ENCODE data around the gene FAM117B. TPM values are rescaled to one million over a fixed set of nuclear protein-coding genes. Genes with fewer than 3 reads are reported as not detected.
A peak's percentile ranks its signal among the peaks of the same experiment; 100 is the strongest.

FAM117B gene
- total RNA-seq, 4 donors from 2014 or later = 3.6 to 9.7 (median 4.6) TPM

GRCh38 chr2:202636213-202636513, 1.4 kb downstream of the FAM117B start:
- Histone ChIP-seq H3K4me3 (peak overlapping the region; percentile 77 to 87), H3K27ac (peak overlapping the region; percentile 19 to 90 (median 88)), H3K4me1 (peaks cover 0 to 33% (median 0%) of the 10 kb centered on the region in 3 donors), H3K36me3 (no peaks in the 10 kb centered on the region), H3K27me3 (no peaks in the 10 kb centered on the region), H3K9me3 (no peaks in the 10 kb centered on the region)
- 3 to 17% methylated on average over 2 of the region's 2 CpGs for WGBS, 2 donors (ENCODE audit: low coverage in 1 of 2)
- ATAC-seq = no peak
- TF ChIP-seq EP300 (IDR thresholded peaks at IDR 0.05) (no peak), POLR2AphosphoS5 (IDR thresholded peaks at IDR 0.05) (no peak), CTCF (IDR thresholded peaks at IDR 0.05) (no peak), POLR2A (IDR thresholded peaks at IDR 0.05) (no peak)

- ATAC-seq = no peak
- Histone ChIP-seq H3K9me3 (no peaks in the 10 kb centered on the region), H3K4me1 (peaks cover 0 to 42% (median 0%) of the 10 kb centered on the region in 3 donors), H3K36me3 (no peaks in the 10 kb centered on the region), H3K4me3 (no peak overlapping the region), H3K27me3 (no peaks in the 10 kb centered on the region), H3K27ac (no peak overlapping the region)
- no peak for TF ChIP-seq CTCF (IDR thresholded peaks at IDR 0.05)
- no peak for TF ChIP-seq POLR2AphosphoS5 (IDR thresholded peaks at IDR 0.05)
- no peak for TF ChIP-seq POLR2A (IDR thresholded peaks at IDR 0.05)
- no peak for TF ChIP-seq EP300 (IDR thresholded peaks at IDR 0.05)
- WGBS, 2 donors (ENCODE audit: low coverage in 1 of 2) = 80 to 85% methylated on average over 5 to 6 of the region's 6 CpGs
Observed at GRCh38 chr2:202638721-202639120, 4.0 kb downstream of the FAM117B start.

GRCh38 chr2:202639231-202639630, 4.5 kb downstream of the FAM117B start:
- H3K27me3 ChIP-seq = no peaks in the 10 kb centered on the region
- ATAC-seq = no peak
- H3K27ac ChIP-seq = no peak overlapping the region
- no peak for TF ChIP-seq POLR2AphosphoS5 (IDR thresholded peaks at IDR 0.05)
- TF ChIP-seq EP300 (IDR thresholded peaks at IDR 0.05) = no peak
- TF ChIP-seq CTCF (IDR thresholded peaks at IDR 0.05) = no peak
- no peak for TF ChIP-seq POLR2A (IDR thresholded peaks at IDR 0.05)
- H3K9me3 ChIP-seq = no peaks in the 10 kb centered on the region
- peaks cover 0 to 39% (median 0%) of the 10 kb centered on the region in 3 donors for H3K4me1 ChIP-seq
- 38 to 52% methylated on average over 2 to 3 of the region's 3 CpGs for WGBS, 2 donors (ENCODE audit: low coverage in 1 of 2)
- no peak overlapping the region for H3K4me3 ChIP-seq
- no peaks in the 10 kb centered on the region for H3K36me3 ChIP-seq

- no peak overlapping the region for H3K27ac ChIP-seq
- H3K4me1 ChIP-seq = peaks cover 0 to 21% (median 0%) of the 10 kb centered on the region in 3 donors
- no peaks in the 10 kb centered on the region for H3K27me3 ChIP-seq
- H3K4me3 ChIP-seq = no peak overlapping the region
- 53 to 76% methylated on average over 2 of the region's 2 CpGs for WGBS, 2 donors (ENCODE audit: low coverage in 1 of 2)
- TF ChIP-seq POLR2A (IDR thresholded peaks at IDR 0.05) = no peak
- no peak for TF ChIP-seq EP300 (IDR thresholded peaks at IDR 0.05)
- no peak for TF ChIP-seq POLR2AphosphoS5 (IDR thresholded peaks at IDR 0.05)
- no peak for TF ChIP-seq CTCF (IDR thresholded peaks at IDR 0.05)
- no peaks in the 10 kb centered on the region for H3K9me3 ChIP-seq
- no peaks in the 10 kb centered on the region for H3K36me3 ChIP-seq
- ATAC-seq = no peak
Observed at GRCh38 chr2:202642567-202642966, 7.8 kb downstream of the FAM117B start.

GRCh38 chr2:202643012-202643858, 8.5 kb downstream of the FAM117B start:
- no peak for ATAC-seq

More at GRCh38 chr2:202643012-202643858, 8.5 kb downstream of the FAM117B start:
- H3K9me3 ChIP-seq = no peaks in the 10 kb centered on the region
- H3K27ac ChIP-seq = no peak overlapping the region
- peaks cover 0 to 20% (median 0%) of the 10 kb centered on the region in 3 donors for H3K4me1 ChIP-seq
- no peaks in the 10 kb centered on the region for H3K36me3 ChIP-seq
- WGBS, 2 donors (ENCODE audit: low coverage in 1 of 2) = 73 to 74% methylated on average over 4 to 5 of the region's 5 CpGs
- H3K27me3 ChIP-seq = no peaks in the 10 kb centered on the region
- TF ChIP-seq CTCF (IDR thresholded peaks at IDR 0.05) (no peak), POLR2AphosphoS5 (IDR thresholded peaks at IDR 0.05) (no peak), POLR2A (IDR thresholded peaks at IDR 0.05) (no peak), EP300 (IDR thresholded peaks at IDR 0.05) (no peak)
- no peak overlapping the region for H3K4me3 ChIP-seq
